Left cardiac atrium (tissue), 4 donors: ENCODE data around the gene LRGUK. TPM values are rescaled to one million over a fixed set of nuclear protein-coding genes. Genes with fewer than 3 reads are reported as not detected.

Source experiments
- ATAC-seq, 2 donors: fragments of 200-7000 bp; cut with Tn5 transposase; one replicate each; pipeline ENCODE4 v1.9.1; 2020; ENCODE audit warnings: mild to moderate bottlenecking in 2 of 2, moderate library complexity in 2 of 2
- DNase-seq: peaks from one replicate; pipeline ENCODE4 v3.0.0-alpha.2; 2020
- intact Hi-C, 2 donors: fragments of 100-400 bp; cut with DNase I; formaldehyde crosslinking; loops; one replicate each; pipeline versions ENCODE4 v1.14.1 to v1.15.1; 2022 to 2023
- total RNA-seq, 2 donors: library from RNA; stranded (reverse); fragmentation: NEBNext Ultra II Directional; extraction: Animal tissue kit (Norgen Biotek cat#: 25700); gene quantifications; one replicate each; pipeline ENCODE4 v1.2.1, GENCODE V29; 2021
- donor health status: DM: no; HTN: yes; CAD: no.
- donor health status: DM: no; HTN: yes; CAD: no; lungs with severe emphysema.
- donor health status: DM: yes; HTN: yes; CAD: no.
- donor health status: Dilated cardiomyopathy.

LRGUK gene
- total RNA-seq, 2 donors from 2014 or later: 0.12 to 0.24 TPM

- ATAC-seq (no peak), DNase-seq (no peak)
- intact Hi-C loops: no loop called here
Observed at GRCh38 chr7:134122980-134123379, 4.2 kb upstream of the LRGUK start.

DNA sequence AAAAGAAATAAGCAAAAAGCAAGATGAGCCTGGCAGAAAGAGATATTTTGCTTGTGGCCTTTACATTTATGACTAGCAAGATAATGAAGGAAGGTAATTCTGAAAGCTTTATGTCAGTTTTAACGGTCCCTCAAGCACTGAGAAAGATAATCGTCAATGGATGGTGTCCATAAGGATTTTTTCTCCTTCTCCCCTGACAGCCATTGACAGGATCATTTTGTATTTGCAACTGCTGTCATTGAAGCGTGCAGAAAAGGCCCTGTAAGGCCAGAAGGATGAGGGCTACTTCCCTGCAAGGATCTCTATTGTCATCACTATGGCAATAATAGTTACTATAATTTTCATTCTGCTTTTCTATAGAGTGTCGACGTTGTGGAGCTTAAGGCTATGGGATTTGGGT, 994 bp upstream of the LRGUK start:
- intact Hi-C loops: no loop called here
- ATAC-seq: no peak
- DNase-seq: no peak

DNA sequence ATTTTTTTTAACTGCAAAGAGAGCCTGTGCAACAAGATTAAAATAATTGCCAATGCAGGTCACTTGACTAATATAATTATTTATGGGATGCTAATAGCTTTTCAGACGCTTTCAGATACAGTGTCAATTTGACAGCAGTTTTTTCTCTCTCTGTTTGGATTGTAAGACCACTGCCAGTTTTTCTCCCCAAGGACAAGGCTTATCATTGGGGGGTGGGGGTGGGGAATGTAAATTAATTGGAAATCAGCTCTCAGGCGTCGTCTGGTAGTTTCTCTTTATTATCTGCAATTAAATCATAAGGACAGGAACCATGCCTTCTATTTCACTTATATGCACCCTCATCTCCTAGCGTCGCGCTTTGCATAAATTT, 559 bp upstream of the LRGUK start:
- intact Hi-C loops: no loop called here
- no peak for DNase-seq

GRCh38 chr7:134128829-134129228, 1.7 kb downstream of the LRGUK start:
- ATAC-seq (no peak), DNase-seq (no peak)
- intact Hi-C loops: no loop called here

More for the DNA sequence above, 559 bp upstream of the LRGUK start:
- ATAC-seq: no peak

- ATAC-seq: no peak
- intact Hi-C loops: no loop called here
- no peak for DNase-seq
Observed at GRCh38 chr7:134129856-134130523, 2.9 kb downstream of the LRGUK start.

DNA sequence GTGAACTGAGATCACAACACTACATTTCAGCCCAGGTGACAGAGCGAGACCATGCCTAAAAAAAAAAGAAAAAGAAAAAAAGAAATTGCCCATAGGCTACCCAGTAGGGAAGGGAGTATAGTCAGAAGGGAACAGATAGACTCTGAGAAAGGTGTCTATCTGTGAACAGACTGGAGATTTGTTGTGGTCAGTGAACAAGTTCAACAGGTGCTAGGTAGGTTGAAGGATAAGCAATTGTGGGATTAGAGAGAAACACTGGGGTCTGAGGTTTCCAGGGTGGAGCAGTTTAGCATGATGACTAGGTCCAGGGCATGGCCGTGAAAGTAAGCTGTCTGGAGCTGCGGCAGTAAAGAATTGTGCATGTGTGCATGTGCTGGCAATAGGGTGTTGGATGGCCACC, 6.9 kb downstream of the LRGUK start:
- intact Hi-C loops: no loop called here

GRCh38 chr7:134140889-134141867, 14.0 kb downstream of the LRGUK start:
- ATAC-seq (peak; percentile 68 to 86), DNase-seq (peak; percentile 73)
- intact Hi-C loops: no loop called here

More for the DNA sequence above, 6.9 kb downstream of the LRGUK start:
- DNase-seq (no peak), ATAC-seq (no peak)

GRCh38 chr7:134141868-134142264, 14.7 kb downstream of the LRGUK start:
- intact Hi-C loops: no loop called here
- DNase-seq (no peak), ATAC-seq (no peak)

GRCh38 chr7:134153493-134154136, 26.5 kb downstream of the LRGUK start:
- ATAC-seq (no peak), DNase-seq (no peak)
- intact Hi-C loops: no loop called here

DNA sequence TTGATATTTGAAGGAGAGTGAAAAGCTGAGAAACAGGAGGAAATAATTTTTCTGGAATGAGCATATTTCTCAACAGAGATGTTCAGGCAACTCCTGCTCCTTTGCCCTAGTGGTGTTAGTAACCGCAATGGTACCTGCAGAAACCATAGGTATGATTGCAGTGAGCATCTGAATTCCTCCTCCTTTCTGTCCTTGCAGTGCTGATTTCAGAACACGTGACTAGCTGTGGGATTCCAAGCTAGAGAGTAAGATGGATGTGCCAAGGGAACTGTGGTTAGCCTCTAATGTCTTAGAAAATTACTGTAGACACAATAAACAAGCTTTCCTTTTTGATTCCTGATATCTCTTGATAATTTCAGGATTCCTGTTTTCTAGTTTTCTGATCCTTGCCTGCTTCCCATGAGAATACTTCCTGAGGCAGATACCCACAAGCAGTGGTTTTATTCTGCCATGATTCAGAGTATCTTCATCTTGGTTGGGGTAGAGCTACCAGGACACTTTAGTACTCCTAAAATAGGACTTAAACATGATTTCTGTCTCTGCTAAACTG, 27.5 kb downstream of the LRGUK start:
- ATAC-seq (no peak), DNase-seq (no peak)
- intact Hi-C loops: no loop called here

DNA sequence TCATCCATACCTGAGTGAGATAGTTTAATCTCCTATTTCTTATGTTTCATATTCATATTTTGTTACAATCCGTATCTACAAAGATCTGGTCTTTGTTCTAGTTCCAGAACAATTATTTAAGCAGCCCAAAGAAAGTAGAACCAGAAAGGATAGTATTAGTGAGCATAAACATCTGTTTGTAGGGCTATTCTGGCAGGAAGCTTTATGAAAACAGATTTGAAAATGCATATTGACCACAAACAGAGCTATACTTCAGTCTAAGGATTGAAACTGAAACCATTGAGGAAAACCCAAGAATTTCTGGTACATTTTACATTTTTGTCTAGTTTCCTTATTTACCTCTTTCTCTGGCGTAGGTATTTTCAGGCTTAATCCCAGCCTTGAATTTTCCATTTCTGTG, 28.1 kb downstream of the LRGUK start:
- ATAC-seq (no peak), DNase-seq (no peak)
- intact Hi-C loops: no loop called here

GRCh38 chr7:134155871-134156270, 28.7 kb downstream of the LRGUK start:
- no peak for ATAC-seq
- DNase-seq: no peak
- intact Hi-C loops: no loop called here

DNA sequence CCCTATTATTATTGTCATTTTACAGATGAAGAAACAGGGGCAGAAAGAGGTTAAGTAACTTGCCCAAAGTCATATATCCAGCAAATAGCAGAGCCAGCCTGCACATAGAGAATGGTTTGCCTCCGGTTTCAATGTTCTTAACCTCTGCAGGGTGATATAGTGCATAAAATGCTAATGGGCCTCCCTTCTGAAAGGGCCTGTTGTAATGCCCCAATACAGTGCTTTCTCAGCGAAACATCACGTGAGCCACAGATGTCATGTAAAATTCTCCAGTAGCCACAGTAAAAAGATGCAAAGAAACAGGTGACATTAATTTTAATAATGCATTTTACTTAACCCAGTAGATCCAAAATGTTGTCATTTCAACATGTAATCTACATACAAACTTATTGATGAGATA, 38.1 kb downstream of the LRGUK start:
- ATAC-seq: no peak
- intact Hi-C loops: no loop called here
- no peak for DNase-seq

GRCh38 chr7:134167250-134167649, 40.1 kb downstream of the LRGUK start:
- no peak for DNase-seq
- intact Hi-C loops: no loop called here
- no peak for ATAC-seq

- ATAC-seq: no peak
- DNase-seq: no peak
- intact Hi-C loops: no loop called here
Observed at GRCh38 chr7:134167841-134168240, 40.7 kb downstream of the LRGUK start.

GRCh38 chr7:134174795-134175261, 47.7 kb downstream of the LRGUK start:
- peak in 1 of 2 donors; percentile 78 for ATAC-seq
- intact Hi-C loops: no loop called here

GRCh38 chr7:134175334-134176036, 48.3 kb downstream of the LRGUK start:
- ATAC-seq (no peak), DNase-seq (no peak)
- intact Hi-C loops: no loop called here

More at GRCh38 chr7:134174795-134175261, 47.7 kb downstream of the LRGUK start:
- no peak for DNase-seq

- ATAC-seq (no peak), DNase-seq (no peak)
- intact Hi-C loops: no loop called here
Observed at GRCh38 chr7:134176037-134176350, 48.9 kb downstream of the LRGUK start.
